ENCODE measurements around the gene TMEM123. TPM values are rescaled to one million over a fixed set of nuclear protein-coding genes. Genes with fewer than 3 reads are reported as not detected.

TMEM123 gene
- total RNA-seq, 1 experiment from 2014 or later = 214 TPM

- CTCF ChIA-PET = interaction anchor here (1.0 kb wide), 1 partner anchor 223 kb away, joined by 5 read pairs; no protein-coding TSS in a partner anchor
- Histone ChIP-seq H3K4me1 (ENCODE audit: insufficient read depth, low read length, poor library complexity, severe bottlenecking) (no peaks in the 10 kb centered on the region), H3K36me3 (ENCODE audit: insufficient read depth, low read length, poor library complexity, severe bottlenecking) (peaks cover 5% of the 10 kb centered on the region), H3K27me3 (replicated peaks; ENCODE audit: insufficient read depth, low read depth, low read length, poor library complexity) (no peaks in the 10 kb centered on the region), H3K4me3 (ENCODE audit: low read depth, low read length, poor library complexity, severe bottlenecking) (no peak overlapping the region), H3K27ac (ENCODE audit: low read depth, low read length, poor library complexity, severe bottlenecking) (no peak overlapping the region), H3K9me3 (ENCODE audit: low read depth, low read length, poor library complexity, severe bottlenecking) (no peaks in the 10 kb centered on the region)
- intact Hi-C loops (cut with micrococcal nuclease; ENCODE audit: unreplicated experiment) = no loop called here
- POLR2A ChIA-PET (ENCODE audit: low non-redundant PET) = no interaction called here
- no peak for DNase-seq (ENCODE audit: low spot score)
- TF ChIP-seq CTCF (conservative IDR thresholded peaks at IDR 0.05; ENCODE audit: low read depth, low read length) = no peak
- no peak for TF ChIP-seq EZH2 (IDR thresholded peaks at IDR 0.05; ENCODE audit: borderline replicate concordance, low read depth, low read length, poor library complexity, severe bottlenecking)
- no TSS peak for BruUV-seq (replicated peaks)
These were observed 63.3 kb downstream of the TMEM123 start for GRCh38 chr11:102389253-102389652.

DNA sequence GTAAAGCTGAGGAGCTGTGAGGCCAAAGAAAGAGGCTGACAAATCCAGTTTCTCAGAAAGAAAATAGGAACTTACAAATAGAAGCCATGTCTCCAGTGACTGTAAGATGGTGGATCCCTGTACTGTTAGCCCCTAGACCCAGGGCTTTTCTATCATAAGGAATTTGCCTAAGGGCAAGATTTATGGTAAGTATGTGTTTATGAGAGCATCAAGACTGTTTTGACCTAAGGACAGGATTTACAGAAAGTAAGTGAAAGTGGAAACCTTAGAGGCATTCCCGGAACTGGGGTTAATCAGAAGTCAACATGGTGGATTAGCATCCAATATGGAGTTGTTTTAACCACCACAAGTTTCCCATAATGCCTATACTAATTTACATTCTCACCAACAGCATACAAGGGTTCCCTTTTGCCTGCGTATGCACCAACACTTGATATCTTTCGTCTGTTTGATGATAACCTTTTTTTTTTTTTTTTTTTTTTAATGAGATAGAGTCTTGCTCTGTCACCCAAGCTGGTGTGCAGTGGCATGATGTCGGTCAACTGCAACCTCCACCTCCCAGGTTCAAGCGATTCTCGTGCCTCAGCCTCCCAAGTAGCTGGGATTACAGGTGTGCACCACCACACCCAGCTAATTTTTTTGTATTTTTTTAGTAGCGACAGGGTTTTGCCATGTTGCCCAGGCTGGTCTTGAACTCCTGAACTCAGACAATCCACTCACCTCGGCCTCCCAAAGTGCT, 65.4 kb downstream of the TMEM123 start:
- Histone ChIP-seq H3K27ac (ENCODE audit: low read depth, low read length, poor library complexity, severe bottlenecking) (no peak overlapping the region), H3K4me3 (ENCODE audit: low read depth, low read length, poor library complexity, severe bottlenecking) (no peak overlapping the region), H3K4me1 (ENCODE audit: insufficient read depth, low read length, poor library complexity, severe bottlenecking) (no peaks in the 10 kb centered on the region), H3K36me3 (ENCODE audit: insufficient read depth, low read length, poor library complexity, severe bottlenecking) (peaks cover 4% of the 10 kb centered on the region), H3K27me3 (replicated peaks; ENCODE audit: insufficient read depth, low read depth, low read length, poor library complexity) (no peaks in the 10 kb centered on the region), H3K9me3 (ENCODE audit: low read depth, low read length, poor library complexity, severe bottlenecking) (no peaks in the 10 kb centered on the region)
- ChIA-PET POLR2A (ENCODE audit: low non-redundant PET) (no interaction called here), CTCF (no interaction called here)
- no TSS peak for BruUV-seq (replicated peaks)
- intact Hi-C loops (cut with micrococcal nuclease; ENCODE audit: unreplicated experiment) = no loop called here
- no peak for TF ChIP-seq CTCF (conservative IDR thresholded peaks at IDR 0.05; ENCODE audit: low read depth, low read length)
- no peak for TF ChIP-seq EZH2 (IDR thresholded peaks at IDR 0.05; ENCODE audit: borderline replicate concordance, low read depth, low read length, poor library complexity, severe bottlenecking)
- no peak for DNase-seq (ENCODE audit: low spot score)

- BruUV-seq (replicated peaks) = no TSS peak
- ChIA-PET CTCF (no interaction called here), POLR2A (ENCODE audit: low non-redundant PET) (no interaction called here)
- Histone ChIP-seq H3K27me3 (replicated peaks; ENCODE audit: insufficient read depth, low read depth, low read length, poor library complexity) (no peaks in the 10 kb centered on the region), H3K9me3 (ENCODE audit: low read depth, low read length, poor library complexity, severe bottlenecking) (no peaks in the 10 kb centered on the region), H3K4me3 (ENCODE audit: low read depth, low read length, poor library complexity, severe bottlenecking) (no peak overlapping the region), H3K4me1 (ENCODE audit: insufficient read depth, low read length, poor library complexity, severe bottlenecking) (no peaks in the 10 kb centered on the region), H3K27ac (ENCODE audit: low read depth, low read length, poor library complexity, severe bottlenecking) (no peak overlapping the region), H3K36me3 (ENCODE audit: insufficient read depth, low read length, poor library complexity, severe bottlenecking) (peaks cover 4% of the 10 kb centered on the region)
- TF ChIP-seq EZH2 (IDR thresholded peaks at IDR 0.05; ENCODE audit: borderline replicate concordance, low read depth, low read length, poor library complexity, severe bottlenecking) (no peak), CTCF (conservative IDR thresholded peaks at IDR 0.05; ENCODE audit: low read depth, low read length) (no peak)
- DNase-seq (ENCODE audit: low spot score) = no peak
- intact Hi-C loops (cut with micrococcal nuclease; ENCODE audit: unreplicated experiment) = no loop called here
These were observed 66.3 kb downstream of the TMEM123 start for GRCh38 chr11:102386136-102386734.

All from A673 (cell line).